ENCODE measurements around the gene NKRF.

DNA sequence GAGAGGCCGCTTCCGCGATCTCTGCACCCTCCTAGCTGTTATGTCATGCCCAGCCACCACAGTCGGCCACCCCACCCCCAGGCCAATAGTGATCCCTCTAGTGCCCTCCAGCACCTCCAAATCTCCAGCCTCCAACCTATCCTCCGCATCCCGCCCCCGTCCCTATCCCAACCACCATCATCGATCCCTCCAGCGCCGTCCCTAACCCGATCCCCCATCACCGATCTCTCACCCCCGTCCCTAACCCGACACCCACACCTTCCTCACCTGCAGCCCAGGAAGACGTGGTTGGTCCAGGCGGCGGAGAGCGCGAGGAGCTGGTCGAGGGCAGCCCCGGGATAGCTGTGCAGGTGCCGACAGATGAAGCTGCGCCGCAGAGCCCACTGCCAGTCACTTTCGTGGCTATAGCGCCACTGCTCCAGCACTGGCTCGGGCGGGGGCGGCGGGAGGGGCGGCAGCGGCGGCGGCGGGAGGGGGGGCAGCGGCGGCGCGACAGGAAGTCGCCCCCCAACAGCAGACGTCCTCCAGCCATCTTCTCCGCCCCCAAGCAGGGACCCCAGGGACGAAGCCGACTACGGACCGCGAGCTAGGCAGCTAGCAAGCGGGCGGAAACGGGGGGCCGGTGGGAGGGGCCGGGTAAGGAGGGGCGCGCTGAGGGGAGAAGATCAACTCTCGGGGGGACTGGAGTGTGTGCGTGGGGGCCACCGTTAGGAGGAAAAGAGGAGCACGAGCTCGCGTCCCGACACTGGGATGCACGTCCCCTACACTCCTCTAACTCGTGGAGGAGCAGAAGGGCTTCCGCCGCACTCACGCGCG is 552 bp downstream of the NKRF start:
- TF ChIP-seq, protein P1, sequence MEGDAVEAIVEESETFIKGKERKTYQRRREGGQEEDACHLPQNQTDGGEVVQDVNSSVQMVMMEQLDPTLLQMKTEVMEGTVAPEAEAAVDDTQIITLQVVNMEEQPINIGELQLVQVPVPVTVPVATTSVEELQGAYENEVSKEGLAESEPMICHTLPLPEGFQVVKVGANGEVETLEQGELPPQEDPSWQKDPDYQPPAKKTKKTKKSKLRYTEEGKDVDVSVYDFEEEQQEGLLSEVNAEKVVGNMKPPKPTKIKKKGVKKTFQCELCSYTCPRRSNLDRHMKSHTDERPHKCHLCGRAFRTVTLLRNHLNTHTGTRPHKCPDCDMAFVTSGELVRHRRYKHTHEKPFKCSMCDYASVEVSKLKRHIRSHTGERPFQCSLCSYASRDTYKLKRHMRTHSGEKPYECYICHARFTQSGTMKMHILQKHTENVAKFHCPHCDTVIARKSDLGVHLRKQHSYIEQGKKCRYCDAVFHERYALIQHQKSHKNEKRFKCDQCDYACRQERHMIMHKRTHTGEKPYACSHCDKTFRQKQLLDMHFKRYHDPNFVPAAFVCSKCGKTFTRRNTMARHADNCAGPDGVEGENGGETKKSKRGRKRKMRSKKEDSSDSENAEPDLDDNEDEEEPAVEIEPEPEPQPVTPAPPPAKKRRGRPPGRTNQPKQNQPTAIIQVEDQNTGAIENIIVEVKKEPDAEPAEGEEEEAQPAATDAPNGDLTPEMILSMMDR (IDR thresholded peaks at IDR 0.05), result no peak
- no peak for TF ChIP-seq POLR2A (IDR thresholded peaks at IDR 0.05)

Measured in right lobe of liver (tissue), 4 donors.